Measurements from ENCODE around the gene KIF1C.

- no peak for TF ChIP-seq CTCF (IDR thresholded peaks at IDR 0.05)
- TF ChIP-seq EP300 (IDR thresholded peaks at IDR 0.05) = no peak
Measured at GRCh38 chr17:4974115-4974670, 23.6 kb upstream of the KIF1C start.
